Activated CD8-positive, alpha-beta memory T cell treated with anti-CD3 and anti-CD28 coated beads, Interleukin-2, amount 50 U/mL, for 24 hours (primary cell): ENCODE measurements around the gene PGK2.
"Not testable (repeated sequence)": the region's sequence is repeated elsewhere in the genome, so short reads cannot be mapped to it uniquely, and the experiment has no call there.

Source experiments
- DNase-seq: peaks from one replicate; pipeline ENCODE4 v3.0.0-alpha.2; 2020; ENCODE audit errors: extremely low read depth

Gene PGK2

GRCh38 chr6:49787176-49787575, at the start of gene PGK2:
Gene PGK2 (minus strand): TSS chr6:49787285. CDS start chr6:49787187, 98 bp downstream.
- no peak for DNase-seq

- DNase-seq = no peak
These were observed 48.1 kb upstream of the PGK2 start for GRCh38 chr6:49835140-49835539.

- DNase-seq = no peak
These were observed 46.3 kb upstream of the PGK2 start for GRCh38 chr6:49833386-49833785.

- DNase-seq = no peak
These were observed 39.8 kb upstream of the PGK2 start for GRCh38 chr6:49826743-49827406.

DNA sequence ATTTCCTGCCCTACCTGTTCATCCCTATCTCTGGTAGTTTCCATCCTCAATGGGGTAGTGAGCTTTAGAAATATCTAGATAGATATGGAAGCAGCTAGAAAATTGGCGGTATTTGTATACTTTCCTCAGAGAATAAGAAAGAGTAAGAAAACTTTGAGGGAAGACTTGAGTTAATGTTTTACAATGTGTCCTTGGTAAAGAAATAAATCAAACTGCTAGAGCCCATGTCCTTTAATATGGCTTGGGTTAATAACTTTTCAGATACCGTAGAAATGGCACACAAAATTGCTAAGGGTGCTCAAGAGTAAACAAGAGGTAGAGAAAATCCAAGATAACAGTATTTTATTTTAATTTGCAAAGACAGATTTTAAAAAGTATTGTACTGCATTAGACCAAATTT, 28.1 kb upstream of the PGK2 start:
- DNase-seq = no peak

GRCh38 chr6:49813248-49813647, 26.2 kb upstream of the PGK2 start:
- DNase-seq = no peak

DNA sequence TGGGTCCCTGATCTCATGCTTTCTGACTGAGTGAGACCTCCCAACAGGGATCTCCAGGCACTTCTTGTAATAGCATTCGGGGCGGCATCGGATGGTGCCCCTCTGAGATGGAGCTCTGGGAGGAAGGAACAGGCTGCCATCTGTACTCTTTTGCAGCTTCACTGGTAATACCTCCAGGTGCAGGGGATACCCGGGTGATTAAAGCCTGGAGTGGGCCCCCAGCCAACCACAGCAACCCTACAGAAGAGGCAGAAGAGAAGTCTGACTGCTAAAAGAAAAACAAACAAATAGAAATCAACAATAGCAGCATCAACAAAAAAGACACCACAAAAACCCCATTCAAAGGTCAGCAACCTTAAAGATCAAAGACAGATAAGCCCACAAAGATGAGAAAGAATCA, 19.1 kb upstream of the PGK2 start:
- DNase-seq = no peak

DNA sequence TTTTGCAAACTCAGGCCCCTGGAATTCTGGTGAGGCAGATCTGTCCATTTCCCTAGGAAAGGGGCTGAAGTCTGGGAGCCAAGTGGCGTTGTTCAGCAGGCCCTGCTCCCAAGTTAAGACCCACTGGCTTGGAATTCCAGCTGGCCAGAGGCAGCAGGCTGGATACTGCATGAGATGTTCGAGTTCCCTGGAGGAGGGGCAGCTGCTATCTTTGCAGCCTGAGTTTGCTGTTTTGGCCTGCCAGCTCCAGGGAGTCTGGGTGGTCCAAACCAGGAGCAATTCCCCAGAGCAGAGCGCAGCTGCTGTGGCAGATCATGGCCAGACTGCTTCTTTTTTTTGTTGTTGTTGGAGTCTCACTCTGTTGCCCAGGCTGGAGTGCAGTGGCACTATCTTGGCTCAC, 18.2 kb upstream of the PGK2 start:
- DNase-seq = no peak

DNA sequence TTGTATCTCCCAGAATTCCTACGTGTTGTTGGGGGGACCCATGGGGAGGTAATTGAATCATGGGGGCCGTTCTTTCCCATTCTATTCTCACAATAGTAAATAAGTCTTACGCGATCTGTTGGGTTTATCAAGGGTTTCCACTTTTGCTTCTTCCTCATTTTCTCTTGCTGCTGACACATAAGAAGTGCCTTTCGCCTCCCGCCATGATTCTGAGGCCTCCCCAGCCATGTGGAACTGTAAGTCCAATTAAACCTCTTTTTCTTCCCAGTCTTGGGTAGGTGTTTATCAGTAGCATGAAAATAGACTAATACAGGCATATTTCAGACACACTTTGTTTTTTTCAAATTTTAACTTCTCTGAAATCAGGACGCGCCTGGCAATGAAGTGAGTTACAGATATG, 14.4 kb upstream of the PGK2 start:
- DNase-seq = no peak

GRCh38 chr6:49799090-49799489, 12.0 kb upstream of the PGK2 start:
- DNase-seq = no peak

GRCh38 chr6:49796842-49797455, 9.9 kb upstream of the PGK2 start:
- DNase-seq = not testable (repeated sequence)

DNA sequence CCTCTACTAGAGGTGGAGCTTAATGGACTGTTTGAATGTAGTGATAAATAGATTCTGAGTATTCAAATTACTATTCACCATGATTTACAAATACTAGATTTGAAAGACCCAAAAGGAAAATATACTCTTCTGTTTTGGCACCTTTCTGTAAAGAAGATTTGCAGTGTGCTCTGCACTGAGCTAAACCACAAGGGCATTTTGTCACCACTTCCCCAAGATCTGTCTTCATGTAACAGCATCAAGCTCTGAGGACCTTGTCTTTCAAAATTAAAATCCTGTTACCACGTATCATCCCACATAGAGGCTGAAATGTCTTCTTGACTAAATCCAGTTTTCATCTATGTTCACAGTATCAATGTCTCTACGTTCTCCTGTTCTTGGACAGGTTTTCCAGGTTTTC, 3.3 kb upstream of the PGK2 start:
- DNase-seq = no peak

- no peak for DNase-seq
These were observed 2.8 kb downstream of the PGK2 start for GRCh38 chr6:49784272-49784671.

GRCh38 chr6:49782725-49783124, 4.4 kb downstream of the PGK2 start:
- DNase-seq = no peak

DNA sequence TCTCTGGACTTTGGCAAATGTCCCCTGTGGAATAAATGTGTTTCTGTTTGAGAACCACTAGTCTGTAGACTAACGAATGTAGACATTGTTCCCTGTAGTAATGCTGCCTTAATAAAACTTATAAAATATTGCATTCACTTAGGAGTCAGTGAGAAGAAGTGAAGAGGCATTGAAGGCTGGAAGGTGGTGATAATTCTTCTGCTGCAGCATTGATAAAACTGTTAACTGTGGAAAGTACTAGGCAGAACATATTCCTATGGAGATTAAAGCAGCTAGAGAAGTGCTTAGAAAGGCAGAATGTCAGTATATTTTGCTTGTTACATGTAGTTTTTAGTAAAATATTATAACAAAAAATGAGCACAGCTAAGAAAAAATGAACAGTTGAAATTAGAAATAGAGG, 4.8 kb downstream of the PGK2 start:
- DNase-seq = no peak

DNA sequence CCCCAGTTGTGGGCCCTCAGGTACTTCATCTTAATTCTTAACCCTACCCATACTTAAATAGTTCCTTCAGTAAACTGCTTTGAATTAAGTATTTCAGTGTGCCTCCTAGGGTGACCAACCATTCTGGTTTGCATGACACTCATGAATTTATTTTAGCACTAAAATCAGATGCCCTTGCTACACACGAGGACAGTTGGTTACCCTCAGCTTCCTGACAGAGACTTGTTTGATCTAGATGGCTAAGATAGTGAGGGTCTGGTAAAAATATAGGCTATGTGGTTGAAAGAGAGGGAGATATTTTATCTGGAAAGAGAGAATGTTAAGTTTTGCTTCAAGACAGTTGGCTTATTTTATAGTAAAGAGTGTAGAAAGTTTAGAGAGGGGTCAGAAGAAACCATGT, 10.6 kb downstream of the PGK2 start:
- DNase-seq = no peak

GRCh38 chr6:49775043-49775442, 12.0 kb downstream of the PGK2 start:
- no peak for DNase-seq

- DNase-seq = no peak
These were observed 14.8 kb downstream of the PGK2 start for GRCh38 chr6:49772285-49772684.

GRCh38 chr6:49766762-49767161, 20.3 kb downstream of the PGK2 start:
- no peak for DNase-seq

GRCh38 chr6:49764571-49765236, 22.4 kb downstream of the PGK2 start:
- DNase-seq = no peak

- no peak for DNase-seq
These were observed 42.8 kb downstream of the PGK2 start, which contains the start of gene CRISP3 for GRCh38 chr6:49744259-49744658. Gene CRISP3 (minus strand): TSS chr6:49744388. CDS start chr6:49744367, 21 bp downstream.

- no peak for DNase-seq
These were observed 43.7 kb downstream of the PGK2 start for GRCh38 chr6:49743429-49743828.

DNA sequence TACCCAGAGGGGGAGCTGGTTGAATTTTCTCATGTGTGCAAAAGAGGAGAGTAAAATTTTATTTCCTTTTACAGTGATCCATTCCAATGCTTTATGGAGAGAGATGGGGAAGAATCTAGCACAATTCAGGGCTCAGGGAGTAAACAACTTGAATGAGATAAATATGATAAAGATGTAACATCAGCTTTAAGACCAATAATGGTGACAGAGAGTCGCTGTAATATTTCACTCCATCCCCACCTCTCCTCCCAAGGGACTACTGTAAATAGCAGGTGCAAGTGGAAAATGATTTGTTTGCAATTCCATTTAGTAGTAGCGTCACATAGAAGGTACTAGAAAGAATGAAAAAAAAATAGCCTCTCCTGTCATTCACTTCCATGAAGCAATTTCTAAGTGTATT, 47.7 kb downstream of the PGK2 start:
- no peak for DNase-seq
